Measurements from ENCODE around the gene SH2D2A.
A peak's percentile ranks its signal among the peaks of the same experiment; 100 is the strongest.

SH2D2A gene

GRCh38 chr1:156804026-156804425, 12.6 kb downstream of the SH2D2A start:
- no peak for DNase-seq (ENCODE audit: low read depth in 3 of 3, low spot score in 1 of 3)

- DNase-seq (ENCODE audit: low read depth in 3 of 3, low spot score in 1 of 3) = no peak
Measured at GRCh38 chr1:156803086-156803851, 13.4 kb downstream of the SH2D2A start.

GRCh38 chr1:156802421-156802935, 14.2 kb downstream of the SH2D2A start:
- no peak for DNase-seq (ENCODE audit: low read depth in 3 of 3, low spot score in 1 of 3)

DNA sequence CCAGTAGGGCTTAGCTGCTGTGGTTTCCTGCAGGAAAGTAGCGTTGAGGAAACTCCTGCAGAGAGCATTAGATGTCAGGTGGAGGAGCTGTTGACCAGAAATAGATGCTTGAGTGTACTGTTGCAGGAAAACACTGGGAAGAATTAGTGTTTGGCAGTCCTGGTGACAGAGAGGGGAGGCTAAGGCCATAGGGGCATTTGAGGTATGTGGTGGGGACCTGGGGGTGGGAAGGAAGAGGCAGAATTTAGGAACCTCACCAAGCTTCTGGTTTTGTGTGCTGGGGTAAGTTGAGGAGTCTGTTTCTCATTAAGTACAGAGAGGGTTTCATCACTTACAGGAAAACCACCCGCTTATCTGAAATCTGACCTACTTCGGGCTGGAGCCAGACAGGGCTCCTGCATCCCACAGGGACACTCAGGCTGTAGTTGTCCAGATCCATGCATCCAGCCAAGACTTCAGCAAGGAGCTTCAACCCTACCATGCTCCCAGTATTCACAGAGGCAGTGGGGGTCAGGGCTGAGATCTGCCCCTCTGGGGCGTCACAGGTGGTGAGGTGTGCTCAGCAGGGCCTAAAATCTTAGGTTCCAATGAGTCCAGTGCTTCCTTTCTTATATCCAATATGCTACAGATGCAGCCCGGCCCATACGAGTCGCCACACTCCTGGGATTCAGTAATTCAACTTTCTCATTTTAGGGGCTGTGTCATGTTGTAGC, 15.1 kb downstream of the SH2D2A start:
- no peak for DNase-seq (ENCODE audit: low read depth in 3 of 3, low spot score in 1 of 3)

GRCh38 chr1:156797212-156797871, 19.3 kb downstream of the SH2D2A start:
- peak in 1 of 3 donors; percentile 26 for DNase-seq (ENCODE audit: low read depth in 3 of 3, low spot score in 1 of 3)

DNA sequence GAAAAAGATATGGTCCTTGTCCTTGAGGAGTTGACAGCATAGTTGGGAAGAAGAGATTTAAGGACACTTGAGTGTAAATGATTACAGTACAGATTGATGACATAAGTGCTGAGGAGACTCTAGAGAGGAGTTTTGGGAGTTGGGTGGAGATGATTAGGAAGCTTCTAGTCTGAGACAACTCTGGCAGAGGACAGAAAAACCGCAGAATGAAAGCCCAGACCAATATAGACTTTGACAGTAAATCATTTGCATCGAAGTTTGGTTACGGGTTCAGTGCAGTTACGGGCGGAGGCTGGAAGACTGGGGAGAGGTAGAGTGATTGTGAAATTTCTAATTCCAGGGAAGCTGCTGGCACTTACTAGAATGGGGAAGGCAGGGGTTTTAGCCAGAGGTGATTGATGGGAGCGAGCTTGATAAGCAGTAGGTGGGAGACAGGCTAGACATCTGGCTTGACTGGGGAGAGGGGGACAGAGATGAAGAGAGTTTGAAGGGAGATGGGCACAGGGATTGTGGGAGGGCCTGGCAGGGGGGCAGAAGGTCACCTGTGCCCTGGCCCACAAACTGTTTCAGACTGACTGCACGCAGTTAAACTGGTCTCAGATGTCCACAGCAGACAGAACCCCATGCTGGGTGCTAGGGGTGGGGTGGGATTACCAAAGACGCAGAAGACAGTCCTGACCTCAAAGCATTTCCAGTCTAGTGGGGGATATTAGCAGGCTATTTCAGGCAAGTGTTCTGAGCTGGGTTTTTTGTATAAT, 20.1 kb downstream of the SH2D2A start:
- DNase-seq (ENCODE audit: low read depth in 3 of 3, low spot score in 1 of 3) = no peak

- no peak for DNase-seq (ENCODE audit: low read depth in 3 of 3, low spot score in 1 of 3)
Measured at GRCh38 chr1:156795787-156796186, 20.9 kb downstream of the SH2D2A start.

DNA sequence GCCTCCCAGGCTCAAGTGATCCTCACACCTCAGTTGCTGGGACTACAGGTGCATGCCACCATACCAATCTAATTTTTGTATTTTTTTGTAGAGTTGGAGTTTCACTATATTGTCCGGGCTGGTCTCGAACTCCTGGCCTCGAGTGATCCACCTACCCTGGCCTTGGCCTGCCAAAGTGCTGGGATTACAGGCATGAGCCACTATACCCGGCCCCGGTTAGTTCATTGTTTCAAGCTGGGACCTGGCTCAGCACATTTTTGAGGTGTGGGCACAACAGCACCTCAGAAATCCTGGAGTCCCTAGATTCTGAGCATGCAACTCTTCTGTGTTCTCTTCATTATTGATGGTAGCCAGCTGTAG, 21.3 kb downstream of the SH2D2A start:
- DNase-seq (ENCODE audit: low read depth in 3 of 3, low spot score in 1 of 3) = no peak

- DNase-seq (ENCODE audit: low read depth in 3 of 3, low spot score in 1 of 3) = no peak
Measured at GRCh38 chr1:156794506-156795373, 21.9 kb downstream of the SH2D2A start.

- no peak for DNase-seq (ENCODE audit: low read depth in 3 of 3, low spot score in 1 of 3)
Measured at GRCh38 chr1:156789621-156790318, 26.9 kb downstream of the SH2D2A start.

DNA sequence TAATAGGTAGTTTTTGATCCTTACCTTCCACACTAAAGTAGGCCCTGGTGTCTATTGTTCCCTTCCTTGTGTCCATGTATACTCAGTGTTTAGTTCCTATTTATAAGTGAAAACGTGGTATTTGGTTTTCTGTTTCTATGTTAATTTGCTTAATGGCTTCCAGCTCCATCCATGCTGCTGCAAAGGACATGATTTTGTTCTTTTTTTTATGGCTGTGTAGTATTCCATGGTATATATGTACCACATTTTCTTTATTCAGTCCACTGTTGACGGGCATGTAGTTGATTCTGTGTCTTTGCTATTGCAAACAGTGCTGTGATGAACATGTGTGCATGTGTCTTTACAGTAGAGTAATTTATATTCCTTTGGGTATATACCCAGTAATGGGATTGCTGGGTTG, 28.5 kb downstream of the SH2D2A start:
- no peak for DNase-seq (ENCODE audit: low read depth in 3 of 3, low spot score in 1 of 3)

GRCh38 chr1:156786640-156787039, 30.0 kb downstream of the SH2D2A start:
- DNase-seq (ENCODE audit: low read depth in 3 of 3, low spot score in 1 of 3) = no peak

GRCh38 chr1:156785458-156785857, 31.2 kb downstream of the SH2D2A start:
- no peak for DNase-seq (ENCODE audit: low read depth in 3 of 3, low spot score in 1 of 3)

DNA sequence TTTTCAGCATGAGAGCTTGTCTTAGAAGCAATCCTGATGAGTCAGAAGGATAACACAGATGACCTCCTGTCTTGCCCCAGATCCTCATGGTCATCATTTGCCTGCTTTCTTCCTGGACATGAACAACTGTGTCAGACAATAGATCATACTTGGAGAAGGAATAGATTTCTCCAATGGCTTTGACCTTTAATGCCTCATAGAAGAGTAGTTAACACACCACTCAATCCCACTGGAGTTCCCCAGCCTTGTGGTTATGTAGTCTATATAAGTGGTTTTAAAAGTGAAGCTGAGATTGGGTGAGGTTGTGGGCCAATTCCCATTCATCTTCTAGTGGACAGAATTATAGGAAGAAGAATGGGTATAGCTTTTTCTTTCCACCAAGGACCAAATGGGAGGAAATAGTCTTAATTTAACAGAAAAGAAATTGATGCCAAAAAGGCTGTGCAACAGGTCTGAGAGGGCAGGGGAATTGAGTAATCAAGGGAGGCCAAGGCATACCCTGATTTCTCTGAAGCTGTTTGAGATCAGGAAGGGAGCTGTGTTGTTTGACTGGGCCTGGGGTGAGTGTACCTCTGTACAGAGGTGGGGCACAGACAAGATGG, 35.0 kb downstream of the SH2D2A start:
- no peak for DNase-seq (ENCODE audit: low read depth in 3 of 3, low spot score in 1 of 3)

DNA sequence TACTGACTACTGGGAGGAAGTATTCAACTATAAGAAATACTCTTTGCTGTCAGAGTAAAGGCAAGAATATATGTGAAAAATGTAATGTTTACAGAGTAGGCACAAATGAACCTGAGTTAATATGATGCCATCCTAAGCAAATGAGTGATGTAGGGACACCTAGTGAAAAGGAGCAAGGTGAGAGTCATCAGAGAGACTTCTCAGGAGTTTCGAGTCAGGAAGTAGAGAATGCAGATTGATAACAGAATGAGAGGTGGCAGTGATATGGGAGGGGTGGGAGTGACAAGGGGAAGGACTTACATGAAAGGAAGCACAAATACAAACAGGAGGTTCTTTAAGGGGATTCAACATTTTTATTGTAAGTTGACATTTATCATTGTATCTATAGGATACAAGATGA, 39.1 kb downstream of the SH2D2A start:
- DNase-seq (ENCODE audit: low read depth in 3 of 3, low spot score in 1 of 3) = no peak

DNA sequence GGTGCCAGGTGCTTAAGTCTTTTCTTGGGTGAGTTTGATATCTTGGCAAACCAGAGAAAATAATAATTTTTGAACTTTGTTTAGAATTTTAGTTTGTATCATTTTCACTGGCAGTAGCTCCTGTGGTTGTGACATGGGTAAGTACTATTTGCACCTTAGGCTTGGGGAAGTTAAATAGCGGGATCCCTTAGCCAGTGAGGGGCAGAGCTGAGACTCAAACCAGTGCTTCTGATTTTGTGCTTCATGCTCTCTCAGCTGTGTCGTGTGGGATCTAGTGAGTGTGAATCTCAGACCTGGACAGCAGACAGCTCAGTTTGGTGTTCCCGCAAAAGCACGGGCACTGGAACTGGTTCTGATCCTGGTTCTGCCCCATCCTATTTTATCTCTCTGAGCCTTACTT, 39.7 kb downstream of the SH2D2A start:
- no peak for DNase-seq (ENCODE audit: low read depth in 3 of 3, low spot score in 1 of 3)

DNA sequence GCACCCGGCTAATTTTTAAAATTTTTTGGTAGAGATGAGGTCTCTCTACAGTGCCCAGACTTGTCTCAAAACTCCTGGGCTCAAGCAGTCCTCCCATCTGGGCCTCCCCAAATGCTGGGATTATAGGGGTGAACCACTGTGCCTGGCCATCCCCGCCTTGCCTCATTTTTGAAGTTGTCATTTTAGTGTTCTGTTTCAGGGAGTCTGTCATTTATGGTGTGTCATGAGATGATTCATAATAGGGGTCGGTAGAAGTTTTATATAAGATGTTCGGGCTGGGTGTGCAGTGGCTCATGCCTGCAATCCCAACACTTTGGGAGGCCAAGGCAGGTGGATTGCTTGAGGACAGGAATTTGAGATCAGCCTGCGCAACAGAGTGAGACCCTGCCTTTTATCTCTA, 40.8 kb downstream of the SH2D2A start:
- no peak for DNase-seq (ENCODE audit: low read depth in 3 of 3, low spot score in 1 of 3)

DNA sequence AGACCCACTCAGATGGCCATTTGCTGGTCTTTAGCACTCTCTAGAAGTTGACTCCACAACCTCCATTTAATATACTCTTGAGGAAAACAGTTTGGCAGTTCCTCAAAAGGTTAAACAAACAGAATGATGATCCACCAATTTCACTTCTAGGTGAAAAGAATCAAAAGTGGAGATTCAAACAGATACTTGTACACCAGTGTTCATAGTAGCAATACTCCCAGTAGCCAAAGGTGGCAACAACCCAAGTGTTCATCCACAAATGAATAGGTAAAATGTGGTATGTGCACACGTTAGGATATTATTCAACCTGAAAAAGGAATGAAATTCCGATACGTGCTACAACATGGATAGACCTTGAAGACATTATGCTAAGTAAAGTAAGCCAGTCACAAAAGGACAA, 43.0 kb downstream of the SH2D2A start:
- no peak for DNase-seq (ENCODE audit: low read depth in 3 of 3, low spot score in 1 of 3)

DNA sequence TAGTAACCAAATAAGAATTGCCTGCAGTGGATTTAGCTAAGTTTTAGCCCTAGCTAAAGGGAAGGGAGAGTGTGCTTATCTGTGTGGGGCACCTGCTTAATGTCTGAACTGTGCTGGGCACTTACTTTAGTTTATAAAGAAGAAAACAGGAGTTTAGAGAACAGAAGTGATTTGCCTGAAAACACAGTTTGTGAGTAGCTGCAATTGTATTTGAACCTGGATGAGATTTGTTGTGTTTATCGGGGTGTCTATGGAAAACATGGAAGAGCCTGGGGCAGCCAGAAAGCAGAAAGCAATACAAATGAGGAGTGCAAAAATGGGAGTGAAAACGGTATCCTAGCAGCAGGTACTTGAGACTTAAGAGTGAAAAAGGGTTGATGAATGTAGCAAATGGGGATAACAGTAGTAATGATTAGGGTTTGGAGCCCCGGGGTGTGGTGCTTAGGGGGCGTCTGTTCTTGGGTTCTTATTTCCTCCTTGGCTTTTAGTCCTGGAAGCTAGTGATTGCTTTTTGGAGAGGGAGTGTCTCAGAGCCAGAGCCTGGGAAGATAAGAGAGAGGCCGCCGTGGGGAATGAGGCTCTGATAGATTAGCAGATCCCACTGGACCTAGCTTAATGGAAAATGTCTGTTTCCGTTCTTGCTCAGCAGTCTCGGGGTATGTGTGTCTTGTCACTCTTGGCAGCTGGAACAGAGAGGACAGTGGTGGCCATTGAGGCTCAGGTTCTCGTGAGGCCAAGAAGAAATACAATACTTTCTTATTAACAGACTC, 43.7 kb downstream of the SH2D2A start:
- no peak for DNase-seq (ENCODE audit: low read depth in 3 of 3, low spot score in 1 of 3)
